ENCODE data around the gene SH3PXD2B. TPM values are rescaled to one million over a fixed set of nuclear protein-coding genes. Genes with fewer than 3 reads are reported as not detected.

The SH3PXD2B gene
- polyA plus RNA-seq, 3 donors, result 0.19 to 0.77 (median 0.31) TPM

GRCh38 chr5:172448999-172449398 is 5.3 kb downstream of the SH3PXD2B start:
- Histone ChIP-seq H3K4me3 (replicated peaks in 1 of 3; ENCODE audit: low read depth in 2 of 3, low read length in 3 of 3) (no peak overlapping the region), H3K9ac (ENCODE audit: insufficient read depth, low read length, poor library complexity, severe bottlenecking) (no peak overlapping the region), H4K20me1 (ENCODE audit: insufficient read depth, low read length) (no peaks in the 10 kb centered on the region), H3K27me3 (ENCODE audit: control insufficient read depth in 2 of 2, insufficient read depth in 2 of 2, low read length in 2 of 2) (peaks cover 13 to 35% of the 10 kb centered on the region in 2 donors), H3K9me3 (replicated peaks in 1 of 2; ENCODE audit: control insufficient read depth in 1 of 2, insufficient read depth in 1 of 2, low read length in 2 of 2) (peaks cover 0 to 6% of the 10 kb centered on the region in 2 donors), H3K79me2 (ENCODE audit: insufficient read depth, low read length) (no peaks in the 10 kb centered on the region), H3K4me2 (replicated peaks; ENCODE audit: extremely low read depth, low read length, poor library complexity, severe bottlenecking) (no peak overlapping the region), H3K27ac (ENCODE audit: low read depth in 1 of 2, low read length in 2 of 2) (no peak overlapping the region), H3K4me1 (ENCODE audit: control insufficient read depth in 1 of 2, insufficient read depth in 2 of 2, low read length in 2 of 2) (peaks cover 6% of the 10 kb centered on the region in 2 donors), H3K36me3 (replicated peaks in 1 of 2; ENCODE audit: control insufficient read depth in 1 of 2, insufficient read depth in 2 of 2, low read length in 2 of 2) (no peaks in the 10 kb centered on the region), H2AFZ (ENCODE audit: insufficient read depth, low read depth, low read length, poor library complexity, severe bottlenecking) (no peak overlapping the region)
- peaks cover 20% of the 10 kb centered on the region for H3K4me1 Mint-ChIP-seq
- peaks cover 0 to 7% (median 4%) of the 10 kb centered on the region in 7 donors for H3K9me3 Mint-ChIP-seq
- intact Hi-C loops (cut with micrococcal nuclease), result no loop called here
- H3K4me3 Mint-ChIP-seq, result no peak overlapping the region
- 91% methylated on average over 3 of the region's 5 CpGs for WGBS (ENCODE audit: insufficient coverage)
- H3K27me3 Mint-ChIP-seq (ENCODE audit: low read depth in 3 of 3), result peaks cover 36 to 66% (median 48%) of the 10 kb centered on the region in 3 donors
- H3K27ac Mint-ChIP-seq, result no peak overlapping the region
- DNase-seq, result no peak
- H3K36me3 Mint-ChIP-seq, result peaks cover 6% of the 10 kb centered on the region in 2 donors
- no peak for TF ChIP-seq CTCF (IDR thresholded peaks at IDR 0.05)

DNA sequence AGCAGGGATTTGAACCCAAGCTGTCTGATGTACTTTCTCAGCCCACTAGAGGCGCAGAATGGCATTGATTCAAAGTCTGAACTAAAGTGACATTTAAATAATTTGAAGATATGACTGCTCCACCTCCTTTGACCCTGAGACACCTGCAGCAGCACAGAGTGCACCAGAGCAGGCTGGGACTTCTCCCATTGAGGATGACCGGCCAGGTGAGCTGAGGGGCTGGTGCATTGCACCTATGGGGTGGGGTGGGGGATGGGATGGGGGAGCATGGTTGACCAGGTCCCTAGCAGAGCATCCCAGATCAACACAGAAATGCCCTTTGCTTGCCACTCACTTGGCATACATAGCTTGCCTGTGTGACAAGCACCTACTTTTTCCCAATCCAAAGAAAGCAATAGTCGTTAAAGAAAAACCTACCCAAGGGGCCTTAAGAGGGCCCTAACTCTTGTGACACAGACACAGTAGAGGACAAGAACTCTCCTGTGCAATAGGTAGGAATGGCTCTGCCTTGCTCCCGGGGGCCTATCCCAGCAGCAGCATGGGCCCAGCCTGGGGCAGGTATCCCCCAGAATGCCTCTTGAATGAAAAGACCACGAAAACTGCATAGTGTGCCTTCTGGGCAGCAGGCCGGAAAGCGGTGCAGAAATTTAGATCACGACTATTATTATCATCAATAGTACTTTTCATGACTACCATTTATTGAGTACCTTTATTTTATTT is 6.5 kb downstream of the SH3PXD2B start:
- H3K4me1 Mint-ChIP-seq, result peaks cover 19% of the 10 kb centered on the region
- peaks cover 0 to 2% of the 10 kb centered on the region in 2 donors for H3K36me3 Mint-ChIP-seq
- Histone ChIP-seq H3K27ac (ENCODE audit: low read depth in 1 of 2, low read length in 2 of 2) (no peak overlapping the region), H4K20me1 (ENCODE audit: insufficient read depth, low read length) (no peaks in the 10 kb centered on the region), H3K36me3 (replicated peaks in 1 of 2; ENCODE audit: control insufficient read depth in 1 of 2, insufficient read depth in 2 of 2, low read length in 2 of 2) (no peaks in the 10 kb centered on the region), H3K27me3 (ENCODE audit: control insufficient read depth in 2 of 2, insufficient read depth in 2 of 2, low read length in 2 of 2) (peaks cover 1 to 23% of the 10 kb centered on the region in 2 donors), H3K4me1 (ENCODE audit: control insufficient read depth in 1 of 2, insufficient read depth in 2 of 2, low read length in 2 of 2) (no peaks in the 10 kb centered on the region), H3K9me3 (replicated peaks in 1 of 2; ENCODE audit: control insufficient read depth in 1 of 2, insufficient read depth in 1 of 2, low read length in 2 of 2) (no peaks in the 10 kb centered on the region), H3K4me2 (replicated peaks; ENCODE audit: extremely low read depth, low read length, poor library complexity, severe bottlenecking) (no peak overlapping the region), H3K4me3 (replicated peaks in 1 of 3; ENCODE audit: low read depth in 2 of 3, low read length in 3 of 3) (no peak overlapping the region), H3K79me2 (ENCODE audit: insufficient read depth, low read length) (no peaks in the 10 kb centered on the region), H3K9ac (ENCODE audit: insufficient read depth, low read length, poor library complexity, severe bottlenecking) (no peak overlapping the region), H2AFZ (ENCODE audit: insufficient read depth, low read depth, low read length, poor library complexity, severe bottlenecking) (no peak overlapping the region)
- peaks cover 0 to 2% (median 0%) of the 10 kb centered on the region in 7 donors for H3K9me3 Mint-ChIP-seq
- DNase-seq, result no peak
- H3K27me3 Mint-ChIP-seq (ENCODE audit: low read depth in 3 of 3), result peaks cover 30 to 64% (median 43%) of the 10 kb centered on the region in 3 donors
- intact Hi-C loops (cut with micrococcal nuclease), result no loop called here
- H3K4me3 Mint-ChIP-seq, result no peak overlapping the region
- WGBS (ENCODE audit: insufficient coverage), result 88% methylated on average over 6 of the region's 8 CpGs
- H3K27ac Mint-ChIP-seq, result no peak overlapping the region
- TF ChIP-seq CTCF (IDR thresholded peaks at IDR 0.05), result no peak

All from CD14-positive monocyte (primary cell).